Measurements from ENCODE around the gene SSTR5.

SSTR5 gene

DNA sequence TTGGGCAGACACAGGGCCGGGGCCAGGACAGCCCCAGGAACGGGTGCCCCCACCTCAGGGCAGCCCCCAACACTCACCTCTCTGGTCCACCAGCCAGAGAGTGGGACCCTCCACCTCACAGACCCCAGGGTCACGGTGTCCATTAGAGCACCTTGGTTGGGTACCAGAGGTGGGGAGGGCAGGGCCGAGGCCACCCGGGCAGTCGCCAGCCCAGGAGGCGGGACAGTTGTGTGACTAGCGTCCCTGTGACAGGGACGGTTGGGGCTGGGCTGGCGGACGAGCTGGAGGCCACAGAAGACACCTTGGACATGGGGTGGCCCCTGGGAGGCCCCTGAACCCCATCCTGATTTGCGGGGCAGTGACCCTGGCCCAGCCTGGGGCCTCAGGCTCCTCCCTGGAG is 35.2 kb downstream of the SSTR5 start:
- no peak for DNase-seq

DNA sequence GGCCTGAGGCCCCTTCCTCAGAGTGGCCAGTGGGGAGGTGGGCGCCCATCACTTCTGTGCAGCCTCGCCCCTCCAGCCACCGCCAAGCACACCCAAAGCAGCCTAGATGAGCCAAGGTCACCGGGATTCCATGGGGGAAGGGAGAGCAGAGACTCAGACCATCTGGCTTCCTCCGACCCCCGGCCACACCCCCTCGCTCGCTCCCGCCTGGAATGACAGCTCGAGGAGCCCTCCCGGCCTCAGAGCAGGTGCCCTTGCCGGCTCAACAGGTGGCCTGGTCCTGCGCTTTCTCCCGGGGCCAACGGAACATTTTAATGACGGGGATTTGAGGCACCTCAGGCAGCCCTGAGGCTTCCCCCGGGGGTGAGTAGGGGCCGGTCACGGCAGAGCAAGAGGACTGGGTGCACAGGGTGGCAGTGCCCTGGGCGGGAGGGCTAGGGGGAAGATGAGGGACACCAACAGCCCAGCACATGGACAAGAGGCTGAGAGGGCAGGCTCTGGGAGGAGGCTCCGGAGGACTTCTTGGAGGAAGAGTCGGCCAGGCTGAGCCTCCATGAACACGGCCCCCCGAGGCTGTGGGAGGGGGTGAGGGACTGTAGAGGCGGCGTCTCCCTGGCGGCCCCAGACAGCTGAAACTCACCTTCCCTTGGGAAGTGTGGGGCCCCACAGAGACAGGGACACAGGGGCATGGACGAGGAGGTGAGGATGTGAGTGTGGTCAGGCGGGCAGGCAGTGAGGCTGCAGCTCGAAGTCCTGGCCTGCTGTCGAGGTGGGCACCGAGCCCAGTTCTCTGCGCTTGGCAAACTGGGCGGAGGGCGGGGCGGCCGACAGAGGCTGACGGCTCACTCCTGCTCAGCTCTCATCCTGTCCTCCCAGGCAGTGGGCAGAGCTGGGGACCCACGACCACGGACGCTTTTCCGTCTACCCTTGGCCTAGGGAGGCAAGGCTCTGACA is 36.0 kb downstream of the SSTR5 start:
- no peak for DNase-seq

DNA sequence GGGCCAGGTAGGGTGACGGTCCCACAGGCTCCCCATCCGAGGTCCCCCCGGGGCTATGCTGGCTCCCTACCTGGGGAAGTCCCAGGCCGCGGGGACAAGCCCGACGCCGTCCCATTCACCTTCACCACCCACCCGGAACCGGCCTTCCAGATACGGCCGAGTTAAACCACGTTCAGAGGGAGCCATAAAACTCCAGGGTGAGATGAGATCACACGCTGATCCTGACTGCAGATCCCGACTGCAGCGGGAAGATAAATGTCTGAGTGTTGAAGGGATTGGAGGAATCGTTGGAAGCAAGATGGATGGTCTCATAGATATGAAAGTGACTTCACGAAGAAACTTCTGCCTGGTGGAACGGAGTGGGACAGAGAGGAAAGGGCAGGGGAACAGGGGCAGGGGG is 37.1 kb downstream of the SSTR5 start:
- no peak for DNase-seq

DNA sequence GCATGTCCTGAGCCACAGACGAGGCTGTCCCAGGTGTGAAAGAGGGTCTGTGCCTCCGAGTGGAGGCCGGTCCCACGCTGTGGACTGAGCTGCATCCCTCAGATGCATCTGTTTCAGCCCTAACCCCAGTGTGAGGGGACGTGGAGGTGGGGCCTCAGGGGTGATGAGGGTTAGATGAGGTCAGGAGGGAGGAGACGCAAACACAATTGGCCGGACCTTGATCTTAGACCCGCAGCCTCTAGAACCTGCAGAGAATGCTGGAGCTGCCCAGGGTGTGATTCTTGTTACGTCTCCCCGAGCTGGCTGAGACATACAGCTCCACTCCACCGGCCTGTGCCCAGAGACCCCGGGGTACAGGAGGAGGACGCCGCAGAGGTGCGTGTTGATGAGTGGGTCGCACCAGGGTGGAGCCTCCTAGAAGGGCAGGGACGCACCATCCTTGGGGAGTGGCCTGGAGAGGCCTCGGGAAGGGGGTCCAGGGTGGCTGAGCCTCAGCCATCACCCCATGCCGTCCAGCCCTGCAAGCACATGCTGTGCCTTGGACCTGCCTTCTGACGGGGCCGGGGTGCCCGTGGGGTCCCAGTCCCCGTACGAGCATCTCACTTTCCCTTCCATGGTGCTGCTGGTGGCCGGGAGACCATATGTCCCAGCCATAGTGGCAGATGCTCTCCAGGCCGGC is 40.1 kb downstream of the SSTR5 start:
- no peak for DNase-seq

DNA sequence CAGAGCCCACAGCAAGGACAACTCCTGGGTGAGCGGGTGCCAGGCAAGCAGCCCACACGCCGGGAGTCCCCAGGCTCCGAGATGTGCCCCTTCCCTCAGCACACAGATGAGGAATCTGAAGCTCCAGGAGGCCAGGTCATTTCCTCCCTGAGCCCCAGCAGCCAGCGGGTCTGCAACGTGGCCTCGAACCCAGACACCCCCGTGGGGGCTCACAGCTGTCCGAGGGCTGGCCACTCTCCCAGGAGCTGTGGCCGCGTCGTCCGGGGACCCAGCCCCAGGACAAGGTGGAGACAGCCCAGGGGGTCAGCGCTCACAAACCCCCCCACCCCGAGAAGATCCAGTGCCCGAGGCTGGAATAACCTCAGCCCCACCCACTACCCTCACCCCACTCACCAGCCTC is 40.9 kb downstream of the SSTR5 start:
- no peak for DNase-seq

DNA sequence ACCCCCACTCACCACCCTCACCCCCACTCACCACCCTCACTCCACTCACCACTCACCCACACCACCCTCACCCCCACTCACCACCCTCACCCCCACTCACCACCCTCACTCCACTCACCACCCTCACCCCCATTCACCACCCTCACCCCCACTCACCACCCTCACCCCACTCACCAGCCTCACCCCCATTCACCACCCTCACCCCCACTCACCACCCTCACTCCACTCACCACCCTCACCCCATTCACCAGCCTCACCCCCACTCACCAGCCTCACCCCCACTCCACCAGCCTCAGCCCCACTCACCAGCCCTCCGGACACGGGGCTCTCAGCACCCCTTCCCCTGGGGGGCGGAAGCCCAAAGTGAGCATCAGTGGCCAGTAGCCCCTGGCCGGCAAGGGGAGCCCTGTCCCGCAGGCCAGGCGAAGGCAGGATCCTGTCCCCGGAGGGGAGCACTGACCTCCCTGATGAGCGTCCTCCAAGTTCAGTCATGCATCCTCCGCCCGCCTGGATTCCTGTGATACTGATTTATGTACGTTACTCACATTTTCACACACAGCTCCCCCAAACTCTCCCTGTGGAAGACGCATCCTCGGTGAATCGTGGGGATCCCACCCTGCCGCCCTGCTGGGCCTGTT is 41.5 kb downstream of the SSTR5 start:
- DNase-seq = no peak

DNA sequence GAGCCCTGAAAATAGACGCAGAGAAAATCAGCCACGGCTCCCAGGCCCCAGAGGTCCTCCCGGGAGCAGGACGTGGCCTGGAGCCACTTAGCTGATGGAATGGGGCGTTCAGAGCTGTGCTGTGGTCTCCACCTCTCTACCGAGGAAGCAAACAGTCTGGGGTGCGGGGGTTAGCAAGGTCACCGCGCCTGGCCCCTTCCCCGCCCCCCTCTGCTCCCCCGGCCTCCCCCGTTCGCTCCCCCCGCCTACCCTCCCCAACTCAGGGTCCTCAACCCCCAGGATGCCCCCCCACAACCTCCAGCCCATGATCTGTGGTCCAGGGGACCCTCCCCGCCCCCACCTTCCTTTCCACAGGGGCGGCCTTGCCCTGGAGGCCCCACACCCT is 44.1 kb downstream of the SSTR5 start:
- DNase-seq = no peak

DNA sequence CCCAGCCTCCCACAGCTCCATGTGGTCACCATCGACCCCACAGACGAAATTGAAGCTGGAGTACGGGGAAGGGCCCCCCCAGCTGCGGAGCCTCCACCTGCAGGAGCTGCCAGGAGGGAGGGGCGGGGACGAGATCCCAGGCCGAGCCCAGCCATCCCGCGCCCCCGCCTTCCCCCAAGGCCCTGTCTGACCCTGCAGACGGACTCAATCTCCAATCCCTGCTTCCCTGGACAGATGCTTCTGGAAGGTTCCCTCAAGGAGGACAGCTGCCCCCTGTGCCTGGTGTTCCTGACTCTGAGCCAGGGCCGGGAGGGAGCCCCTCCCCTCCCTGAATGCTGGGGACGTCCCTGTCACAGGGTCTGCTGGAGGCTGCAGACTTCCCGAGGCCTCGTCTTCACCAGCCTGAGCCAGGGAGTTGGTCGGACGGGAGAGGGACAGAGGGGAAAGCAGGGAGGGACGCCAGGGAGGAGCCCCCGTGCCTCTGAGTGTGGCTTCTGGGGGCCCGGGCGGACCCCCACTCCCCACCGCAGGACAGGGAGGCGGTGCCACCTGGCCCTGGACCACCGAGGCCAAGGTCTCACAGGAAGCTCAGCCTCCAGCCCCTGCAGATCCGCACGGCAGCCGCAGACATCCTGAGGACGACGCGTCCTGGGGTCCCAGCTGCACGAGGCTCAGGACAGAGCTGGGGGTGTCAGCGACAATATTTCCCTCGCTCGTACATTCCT is 44.8 kb downstream of the SSTR5 start:
- no peak for DNase-seq

DNA sequence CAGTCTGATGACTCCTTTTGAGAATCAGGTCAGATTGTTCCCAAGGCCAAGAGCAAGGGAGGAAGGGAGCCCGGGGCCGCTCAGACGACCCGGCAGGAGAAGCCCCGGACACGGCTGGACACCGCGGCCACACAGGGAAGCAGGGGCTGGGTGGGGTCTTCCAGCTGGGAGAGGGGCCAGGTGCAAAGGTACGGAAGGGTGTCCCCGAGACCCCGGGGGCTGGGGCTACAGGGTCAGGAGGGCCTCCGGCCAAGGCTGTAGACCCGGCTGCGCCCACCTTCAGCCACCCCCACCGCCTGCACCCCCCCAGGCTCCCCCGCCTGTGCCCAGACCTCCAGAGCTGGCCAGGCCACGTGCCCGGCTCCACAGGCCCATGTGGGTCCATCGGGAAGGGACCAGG is 45.4 kb downstream of the SSTR5 start:
- DNase-seq = no peak

DNA sequence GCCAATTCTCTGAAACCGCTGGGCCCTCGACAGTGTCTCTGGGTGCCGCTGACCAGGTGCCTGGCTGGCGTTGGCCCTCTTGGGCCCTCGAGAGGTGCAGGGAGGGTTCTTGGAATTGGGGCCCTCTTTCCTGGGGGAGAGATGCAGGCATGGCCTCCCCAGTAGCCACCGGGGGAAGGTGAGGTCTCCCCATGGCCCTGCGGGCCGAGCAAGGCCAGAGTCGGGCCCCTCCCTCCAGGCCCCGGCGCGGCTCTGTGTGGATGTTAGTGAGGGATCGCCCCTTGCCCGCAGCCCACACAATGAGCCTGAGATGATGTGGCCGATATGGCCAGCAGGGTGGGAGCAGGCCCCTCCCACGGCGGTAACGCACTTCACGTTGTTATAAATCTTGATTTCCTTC is 46.6 kb downstream of the SSTR5 start:
- DNase-seq = no peak

DNA sequence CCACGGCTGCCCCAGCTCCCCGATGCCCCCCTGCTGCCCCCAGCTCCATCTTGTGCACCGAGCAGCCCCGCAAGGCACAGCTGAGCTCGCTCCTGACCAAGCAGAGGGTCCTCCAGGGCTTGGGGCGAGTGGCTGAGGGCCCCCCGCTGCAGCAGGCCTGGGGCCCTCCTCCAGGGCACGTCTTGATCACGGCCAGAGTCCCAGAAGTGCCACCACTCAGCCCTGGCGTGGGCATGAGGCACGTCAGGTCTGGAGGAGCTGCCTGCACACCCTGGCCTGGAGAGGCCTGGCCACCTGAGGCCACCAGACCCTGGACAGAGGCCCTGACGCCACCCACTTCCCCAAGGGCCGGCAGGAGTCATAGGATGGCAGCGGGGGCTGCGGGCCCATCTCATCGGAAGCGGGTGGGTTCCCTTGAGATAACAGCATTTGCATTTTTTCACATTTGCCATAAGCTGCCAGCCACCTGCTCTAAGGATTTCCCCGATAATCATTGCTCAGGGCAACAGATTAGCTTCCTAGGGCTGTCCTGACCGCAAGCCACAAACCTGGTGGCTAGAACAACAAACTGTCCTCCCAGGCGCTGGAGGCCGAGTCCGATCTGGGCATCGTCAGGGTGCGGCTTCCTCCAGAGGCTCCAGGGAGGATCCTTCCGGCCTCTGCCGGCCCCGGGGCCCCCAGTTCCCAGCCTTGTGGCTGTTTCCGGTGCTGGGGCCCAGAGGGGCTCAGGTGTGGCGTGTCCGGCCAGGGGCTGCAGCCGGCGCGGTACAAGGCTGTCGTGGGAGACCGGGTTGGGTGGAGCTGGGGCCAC is 47.4 kb downstream of the SSTR5 start:
- no peak for DNase-seq

DNA sequence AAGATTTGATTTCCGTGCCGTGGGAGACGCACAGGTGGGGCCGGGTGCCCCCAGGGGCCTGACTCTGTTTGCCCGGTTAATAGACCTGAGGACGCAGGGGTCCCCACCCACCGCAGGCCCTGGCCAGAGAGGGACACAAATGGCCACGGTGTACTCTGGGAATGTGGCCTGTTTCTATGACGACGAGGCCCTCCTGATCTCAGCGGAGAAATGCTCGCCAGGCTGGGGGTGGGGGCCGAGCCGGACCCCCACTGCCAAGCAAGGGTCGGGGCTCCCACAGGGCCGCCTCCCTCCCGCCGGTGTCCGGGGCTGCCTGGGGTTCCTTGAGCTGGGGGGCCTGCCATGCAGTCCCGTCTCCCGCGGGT is 48.0 kb downstream of the SSTR5 start:
- DNase-seq = no peak

DNA sequence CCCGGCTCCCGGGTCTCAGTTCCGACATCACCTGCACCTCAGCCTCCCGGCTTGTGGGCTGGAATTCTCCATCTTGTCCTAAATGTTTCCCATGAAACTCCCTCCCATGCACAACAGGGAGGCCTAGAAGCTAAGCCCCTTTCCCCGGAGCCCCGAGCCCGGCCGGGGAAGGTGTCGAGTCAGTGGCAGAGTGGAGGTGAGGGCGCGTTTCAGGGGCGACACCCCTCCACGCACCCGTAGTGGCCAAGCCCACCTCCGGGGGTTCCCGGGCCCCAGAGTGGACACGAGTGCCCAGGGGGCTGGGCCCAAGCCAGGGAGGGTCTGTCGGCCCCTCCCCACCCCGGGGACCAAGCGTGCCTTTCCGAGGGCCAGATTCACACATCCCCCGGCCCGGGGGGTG is 48.5 kb downstream of the SSTR5 start:
- no peak for DNase-seq

DNA sequence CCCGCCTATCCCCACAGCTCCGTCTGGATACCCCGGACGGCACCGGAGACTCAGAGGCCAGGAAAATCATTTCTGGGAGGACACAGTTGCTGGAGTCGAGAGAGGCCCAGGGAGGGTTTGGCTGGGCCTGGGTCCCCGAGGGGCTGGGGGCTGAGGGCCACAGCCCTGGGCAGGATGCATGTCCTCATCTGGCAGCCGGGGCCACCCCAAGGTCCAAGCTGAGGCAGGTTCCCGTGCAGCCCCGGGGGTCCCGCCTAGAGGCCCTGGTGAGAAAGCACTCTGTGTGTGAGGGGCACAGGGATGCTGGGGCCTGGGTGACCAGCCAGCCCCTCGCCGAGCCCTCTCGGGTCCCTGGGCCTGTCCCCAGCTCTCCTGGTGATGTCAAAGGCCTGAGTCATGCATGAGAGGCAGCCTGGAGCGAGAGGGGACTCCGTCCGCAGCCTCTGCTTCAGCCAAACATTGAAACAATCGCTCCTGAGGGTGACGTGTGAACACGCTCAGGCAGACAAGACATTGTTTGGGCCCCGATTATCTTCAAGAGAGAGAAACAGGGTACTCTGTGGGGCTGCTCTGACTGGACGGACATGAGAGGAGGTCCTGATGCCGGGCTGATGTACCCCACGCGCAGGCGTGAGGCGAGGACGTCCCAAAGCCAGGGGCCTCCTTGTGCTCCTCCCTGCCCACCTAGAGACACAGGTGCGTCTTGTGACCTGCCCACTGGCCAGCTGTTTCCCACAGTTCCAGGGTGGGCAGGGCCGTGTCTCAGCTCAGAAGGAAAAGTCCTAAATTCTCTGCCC is 49.3 kb downstream of the SSTR5 start:
- DNase-seq = no peak

DNA sequence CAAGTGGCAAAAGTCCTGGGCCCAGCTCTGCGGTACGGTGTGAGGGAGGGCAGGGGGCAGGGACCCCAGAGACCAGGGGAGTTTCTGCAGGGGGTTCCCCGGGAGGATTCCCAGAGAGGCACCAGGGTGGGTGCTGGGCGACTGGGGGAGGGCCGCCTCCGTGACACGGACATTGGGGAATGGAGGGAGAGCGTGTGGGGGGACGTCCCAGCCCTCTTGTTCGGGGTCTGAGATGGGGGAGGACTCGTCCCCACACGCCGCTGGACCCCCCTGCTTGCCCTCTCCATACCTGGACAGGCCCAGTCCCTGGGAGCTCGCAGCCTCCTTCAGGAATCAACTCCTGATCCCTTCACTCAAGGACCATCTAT is 49.8 kb downstream of the SSTR5 start:
- DNase-seq = no peak

DNA sequence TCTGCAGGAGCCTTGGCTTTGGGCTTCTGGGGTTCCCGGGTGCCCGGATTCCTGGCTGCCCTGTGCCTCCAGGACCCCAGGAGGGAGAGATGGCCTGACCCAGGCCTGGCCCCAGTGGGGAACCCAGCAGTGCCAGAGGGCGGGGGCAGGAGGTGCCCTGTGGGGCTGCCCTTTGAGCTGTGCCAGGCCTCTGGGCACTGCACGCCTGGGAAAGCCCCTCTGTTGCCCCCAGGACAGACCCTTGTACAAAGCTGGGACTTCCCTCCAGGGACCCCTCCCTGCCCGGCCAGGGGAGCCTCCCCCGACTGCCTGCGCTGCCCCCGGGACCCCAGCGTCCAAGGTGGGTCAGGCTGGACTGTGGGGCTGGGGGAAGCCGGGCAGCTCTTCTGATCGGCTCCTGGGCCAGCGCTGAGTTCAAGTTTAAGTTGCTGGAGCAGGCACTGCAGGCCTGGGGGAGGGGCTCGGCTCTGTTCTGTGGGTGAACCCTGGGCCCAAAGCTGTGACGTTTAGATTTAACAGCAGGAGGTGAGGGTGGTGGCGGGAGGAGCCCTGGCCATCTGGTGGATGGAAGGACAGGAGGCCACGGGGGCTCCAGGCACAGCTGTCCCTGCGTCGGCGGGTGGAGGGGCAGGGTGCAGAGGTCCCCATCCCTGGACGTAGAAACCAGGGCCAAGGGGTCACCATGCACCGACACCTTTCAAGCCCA is 51.1 kb downstream of the SSTR5 start:
- no peak for DNase-seq

DNA sequence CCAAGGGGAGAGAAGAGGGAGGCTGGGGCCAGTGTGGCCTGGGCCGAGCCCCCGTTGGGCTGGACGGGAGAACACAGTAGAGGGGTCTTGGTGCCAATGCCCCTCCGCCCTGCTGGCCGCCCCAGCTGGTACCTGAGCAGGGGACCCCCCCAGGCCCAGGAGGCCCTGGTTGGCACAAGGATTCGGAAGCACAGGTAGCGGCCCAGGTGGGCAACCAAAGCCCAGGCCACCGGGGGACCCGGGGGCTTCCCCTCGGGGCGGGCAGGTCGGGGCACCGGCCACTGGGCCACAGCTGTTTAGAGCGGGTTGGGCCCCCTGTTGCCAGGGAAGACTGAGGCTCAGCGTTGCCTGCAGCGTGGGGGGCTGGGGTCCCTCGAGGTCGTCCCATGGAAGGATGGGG is 51.7 kb downstream of the SSTR5 start:
- DNase-seq = no peak

DNA sequence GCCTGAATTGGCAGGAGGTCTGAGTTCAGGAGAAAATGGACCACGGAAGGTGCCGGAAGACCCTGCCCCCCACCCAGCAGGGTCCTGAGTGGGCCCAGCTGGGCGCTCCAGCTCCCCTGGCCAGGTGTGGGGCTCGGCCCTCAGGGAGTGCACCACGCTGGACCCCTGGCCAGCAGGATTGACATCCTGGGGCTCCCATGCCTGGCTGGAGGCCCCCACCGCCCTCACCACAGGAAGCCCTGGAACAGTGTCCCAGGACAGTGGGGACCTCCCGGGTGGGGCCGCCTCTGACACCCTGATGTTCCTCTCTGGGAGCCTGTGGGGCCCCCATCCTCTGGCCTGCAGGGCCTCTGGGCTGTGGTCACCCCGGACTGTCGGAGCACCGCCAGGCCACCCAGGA is 52.2 kb downstream of the SSTR5 start:
- DNase-seq = no peak

DNA sequence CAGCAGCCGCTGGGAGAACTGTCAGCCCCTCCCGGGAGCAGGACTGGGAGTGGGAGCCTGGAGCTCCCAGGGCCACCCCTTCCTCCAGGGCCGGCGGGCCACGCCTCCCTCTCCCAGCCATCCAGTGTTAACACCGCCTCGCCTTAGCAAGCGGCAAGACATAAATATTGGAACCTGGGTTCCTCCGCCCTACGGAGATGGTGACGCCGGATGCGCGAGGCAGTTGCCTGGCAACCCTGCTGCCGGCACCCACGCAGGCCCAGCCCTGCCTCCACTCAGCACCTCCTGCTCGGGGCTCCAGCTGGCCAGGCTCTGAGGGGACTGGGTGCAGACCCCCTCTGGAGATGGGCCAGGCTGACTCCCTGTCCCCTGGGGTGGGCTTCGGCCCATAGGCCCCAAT is 52.9 kb downstream of the SSTR5 start:
- DNase-seq = no peak

DNA sequence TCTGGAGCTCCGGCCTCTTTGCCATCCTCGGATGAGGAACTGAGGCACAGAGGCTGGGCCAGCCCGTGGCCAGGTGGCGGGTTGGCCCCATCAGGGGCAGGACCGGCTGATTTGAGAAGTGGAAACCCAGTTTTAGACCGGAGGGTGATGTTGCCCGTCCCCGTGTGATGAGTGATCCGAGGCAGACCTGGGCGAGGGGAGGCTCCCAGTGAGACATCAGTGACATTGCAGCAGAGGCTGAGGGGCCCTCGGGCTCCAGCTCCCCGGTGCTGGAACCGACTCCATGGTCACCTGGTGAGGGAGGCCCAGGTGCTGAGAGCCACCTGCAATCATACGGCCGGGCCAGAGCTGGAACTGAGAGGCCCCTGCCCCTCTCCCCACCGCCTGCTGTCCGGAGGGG is 53.5 kb downstream of the SSTR5 start:
- no peak for DNase-seq

DNA sequence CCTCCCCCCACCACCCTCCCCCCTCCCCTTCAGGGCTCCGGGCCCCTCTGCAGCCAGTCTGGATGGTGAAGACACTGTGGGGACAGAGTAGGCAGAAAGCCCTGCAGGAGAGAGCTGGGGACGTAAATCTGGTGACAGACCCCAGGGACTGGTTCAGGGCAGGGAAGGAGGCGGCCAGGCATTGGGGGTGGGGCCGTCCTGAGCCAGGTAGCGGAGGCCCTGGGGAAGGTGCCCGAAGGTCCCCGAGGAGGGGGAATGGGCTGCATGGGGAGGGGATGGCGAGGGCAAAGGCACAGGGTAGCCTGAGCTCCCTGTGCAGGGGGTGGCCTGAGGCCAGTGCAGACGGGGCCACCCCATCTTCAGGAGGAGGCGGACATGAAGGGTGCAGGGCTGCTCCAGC is 54.0 kb downstream of the SSTR5 start:
- DNase-seq = no peak
